ENCODE data around the gene TPO.

GRCh38 chr2:1569879-1570450 is 156.7 kb downstream of the TPO start:
- TF ChIP-seq POLR2AphosphoS5 (IDR thresholded peaks at IDR 0.05) (no peak), CTCF (IDR thresholded peaks at IDR 0.05) (no peak), EP300 (IDR thresholded peaks at IDR 0.05) (no peak), POLR2A (IDR thresholded peaks at IDR 0.05) (no peak)

Measured in suprapubic skin (tissue), 4 donors.